Fibroblast of lung (primary cell): ENCODE results near the gene LIN28A. TPM values are rescaled to one million over a fixed set of nuclear protein-coding genes. Genes with fewer than 3 reads are reported as not detected.
A peak's percentile ranks its signal among the peaks of the same experiment; 100 is the strongest.
"Not testable (repeated sequence)": the region's sequence is repeated elsewhere in the genome, so short reads cannot be mapped to it uniquely, and the experiment has no call there.

ENCODE experiments used
- DNase-seq, 2 donors: peaks; one replicate each; pipeline versions ENCODE4 v3.0.0 to v3.0.0-alpha.2; 2010; ENCODE audit warnings: low read depth in 2 of 2
- H2AFZ ChIP-seq: 2 replicates; pipeline ENCODE4 v1.5.1; 2012; ENCODE audit warnings: low read length, control low read depth, inconsistent platforms
- H3K27ac ChIP-seq: 2 replicates; pipeline ENCODE4 v1.5.1; 2011; ENCODE audit warnings: low read length, control low read depth; ENCODE audit not compliant: insufficient read depth
- H3K27me3 ChIP-seq: 2 replicates; pipeline ENCODE4 v1.5.1; 2011; ENCODE audit warnings: mild to moderate bottlenecking, low read length; ENCODE audit not compliant: control insufficient read depth, insufficient read depth
- H3K36me3 ChIP-seq: 2 replicates; pipeline ENCODE4 v1.5.1; 2011; ENCODE audit warnings: low read length; ENCODE audit not compliant: control insufficient read depth, insufficient read depth
- H3K4me1 ChIP-seq: 2 replicates; pipeline ENCODE4 v1.5.1; 2011; ENCODE audit warnings: low read length; ENCODE audit not compliant: control insufficient read depth, insufficient read depth; ENCODE audit errors: extremely low read depth
- H3K4me2 ChIP-seq: 2 replicates; pipeline ENCODE4 v1.5.1; 2011; ENCODE audit warnings: low read length, control low read depth; ENCODE audit not compliant: insufficient read depth; ENCODE audit errors: extremely low read depth
- H3K4me3 ChIP-seq, 4 experiments: fragments of 200-600 bp in 1 of 4; sonication (generic) in 1 of 4; replicated peaks in 1 of 4; 2 replicates each; pipeline ENCODE4 v1.5.1; 2011 to 2016; ENCODE audit warnings: low read length in 4 of 4, low read depth in 3 of 4, mild to moderate bottlenecking in 3 of 4, control low read depth in 2 of 4, inconsistent platforms in 1 of 4, mixed read lengths in 1 of 4; ENCODE audit not compliant: insufficient read depth in 1 of 4; ENCODE audit errors: control extremely low read depth in 1 of 4
- H3K79me2 ChIP-seq: 2 replicates; pipeline ENCODE4 v1.5.1; 2012; ENCODE audit warnings: mild to moderate bottlenecking, low read length, inconsistent platforms; ENCODE audit not compliant: control insufficient read depth, insufficient read depth
- H3K9ac ChIP-seq: 2 replicates; pipeline ENCODE4 v1.5.1; 2011; ENCODE audit warnings: mild to moderate bottlenecking, low read length, control low read depth; ENCODE audit not compliant: insufficient read depth
- H3K9me3 ChIP-seq: 2 replicates; pipeline ENCODE4 v1.5.1; 2012; ENCODE audit warnings: low read depth, low read length; ENCODE audit not compliant: control insufficient read depth, insufficient read depth
- H4K20me1 ChIP-seq: 2 replicates; pipeline ENCODE4 v1.5.1; 2011; ENCODE audit warnings: low read length; ENCODE audit not compliant: control insufficient read depth, insufficient read depth; ENCODE audit errors: extremely low read depth
- CTCF ChIP-seq, 2 donors: IDR thresholded peaks in 1 of 2; conservative IDR thresholded peaks in 1 of 2; 1 replicate in 1 of 2; 2 replicates in 1 of 2; pipeline ENCODE4 v1.5.1; 2011 to 2012; ENCODE audit warnings: low read length in 2 of 2, control low read depth in 1 of 2, inconsistent platforms in 1 of 2, low read depth in 1 of 2, mild to moderate bottlenecking in 1 of 2
- EZH2 ChIP-seq: IDR thresholded peaks from 2 replicates; pipeline ENCODE4 v1.5.1; 2012; ENCODE audit warnings: low read length, control low read depth, mild to moderate bottlenecking; ENCODE audit errors: missing control alignments
- polyA plus RNA-seq, 2 donors: library from polyadenylated mRNA; depleted of rRNA in 1 of 2; stranded (reverse) in 1 of 2; unstranded in 1 of 2; fragments of >200 nt; gene quantifications; 2 replicates each; pipeline ENCODE4 v1.2.1, GENCODE V29; 2011 to 2012; ENCODE audit warnings: missing spikeins in 1 of 2
- total RNA-seq: library from RNA; depleted of rRNA; stranded (reverse); fragments of >200 nt; gene quantifications from 2 replicates; pipeline ENCODE4 v1.2.1, GENCODE V29; 2014

LIN28A gene
- total and polyA plus RNA-seq, 2 donors (not counting 1 experiment from before 2014, with no cell fraction given), result 0.09 TPM; not detected in 1

- Histone ChIP-seq H2AFZ (no peak overlapping the region), H3K27me3 (no peaks in the 10 kb centered on the region), H3K9me3 (no peaks in the 10 kb centered on the region), H4K20me1 (no peaks in the 10 kb centered on the region), H3K4me3 (no peak overlapping the region), H3K4me1 (peaks cover 9% of the 10 kb centered on the region), H3K9ac (no peak overlapping the region), H3K27ac (no peak overlapping the region), H3K36me3 (no peaks in the 10 kb centered on the region), H3K4me2 (no peak overlapping the region), H3K79me2 (no peaks in the 10 kb centered on the region)
- peak in 1 of 2 donors; percentile 66 for DNase-seq
- TF ChIP-seq EZH2 (no peak), CTCF (conservative IDR thresholded peaks at IDR 0.05 in 1 of 2, IDR thresholded peaks at IDR 0.05 in 1 of 2; ENCODE audit: low read depth in 1 of 2, low read length in 2 of 2) (no peak)
These were observed 36.8 kb upstream of the LIN28A start for GRCh38 chr1:26373789-26374188.

GRCh38 chr1:26374361-26374760, 36.3 kb upstream of the LIN28A start:
- DNase-seq, H3K27me3 ChIP-seq, H3K9me3 ChIP-seq, H3K27ac ChIP-seq, H2AFZ ChIP-seq, H3K36me3 ChIP-seq, H3K79me2 ChIP-seq, H3K4me1 ChIP-seq, H3K4me3 ChIP-seq, H3K9ac ChIP-seq, H3K4me2 ChIP-seq, H4K20me1 ChIP-seq: not testable (repeated sequence)

- Histone ChIP-seq H3K4me1 (peaks cover 9% of the 10 kb centered on the region), H2AFZ (peak overlapping the region; percentile 7), H3K9me3 (no peaks in the 10 kb centered on the region), H3K9ac (no peak overlapping the region), H4K20me1 (no peaks in the 10 kb centered on the region), H3K27me3 (no peaks in the 10 kb centered on the region), H3K36me3 (no peaks in the 10 kb centered on the region), H3K79me2 (no peaks in the 10 kb centered on the region), H3K4me2 (no peak overlapping the region), H3K27ac (no peak overlapping the region), H3K4me3 (no peak overlapping the region)
- DNase-seq, result peak in 1 of 2 donors; percentile 40
- TF ChIP-seq EZH2 (no peak), CTCF (conservative IDR thresholded peaks at IDR 0.05 in 1 of 2, IDR thresholded peaks at IDR 0.05 in 1 of 2; ENCODE audit: low read depth in 1 of 2, low read length in 2 of 2) (no peak)
These were observed 35.5 kb upstream of the LIN28A start for GRCh38 chr1:26375081-26375480.
